Natural killer cell treated with Interleukin-12 subunit alpha and Interleukin-12 subunit beta and Interleukin-15 and Interleukin-18, amount 100 ng/mL, for 72 hours (primary cell): ENCODE results near the gene MYL10. TPM values are rescaled to one million over a fixed set of nuclear protein-coding genes. Genes with fewer than 3 reads are reported as not detected.
"Not testable (repeated sequence)": the region's sequence is repeated elsewhere in the genome, so short reads cannot be mapped to it uniquely, and the experiment has no call there.

Experiments
- ATAC-seq, 2 donors: fragments of 150-1000 bp; cut with Tn5 transposase in 1 of 2; sonication (Bioruptor Pico), chemical (Tn5 transposase) in 1 of 2; 2 replicates each; pipeline ENCODE4 v1.10.0; 2021
- DNase-seq: peaks from one replicate; pipeline ENCODE4 v3.0.0; 2022; ENCODE audit warnings: low spot score
- H3K27ac Mint-ChIP-seq, 2 donors: 1 replicate in 1 of 2; 2 replicates in 1 of 2; pipeline ENCODE4 v1.8.0; 2022; ENCODE audit warnings: mixed read lengths in 2 of 2, mild to moderate bottlenecking in 1 of 2, moderate library complexity in 1 of 2
- H3K27me3 Mint-ChIP-seq, 2 donors: 1 replicate in 1 of 2; 2 replicates in 1 of 2; pipeline ENCODE4 v1.8.0; 2022; ENCODE audit warnings: mixed read lengths in 2 of 2
- H3K36me3 Mint-ChIP-seq: one replicate; pipeline ENCODE4 v1.8.0; 2022; ENCODE audit warnings: mixed read lengths
- H3K4me1 Mint-ChIP-seq, 2 donors: 1 replicate in 1 of 2; 2 replicates in 1 of 2; pipeline ENCODE4 v1.8.0; 2022; ENCODE audit warnings: low read depth in 2 of 2, mixed read lengths in 2 of 2, mild to moderate bottlenecking in 1 of 2
- H3K4me3 Mint-ChIP-seq: one replicate; pipeline ENCODE4 v1.8.0; 2022; ENCODE audit warnings: mixed read lengths
- H3K9me3 Mint-ChIP-seq: 2 replicates; pipeline ENCODE4 v1.8.0; 2022; ENCODE audit warnings: mixed read lengths
- total RNA-seq, 2 donors: library from RNA; stranded (reverse); gene quantifications; one replicate each; pipeline ENCODE4 v1.2.3, GENCODE V29; 2022

The MYL10 gene
- total RNA-seq, 2 donors from 2014 or later = not detected

GRCh38 chr7:101666741-101667140 is 37.6 kb upstream of the MYL10 start:
- no peaks in the 10 kb centered on the region for H3K4me1 Mint-ChIP-seq
- ATAC-seq = no peak
- H3K36me3 Mint-ChIP-seq = no peaks in the 10 kb centered on the region
- no peaks in the 10 kb centered on the region for H3K9me3 Mint-ChIP-seq
- H3K27ac Mint-ChIP-seq = no peak overlapping the region
- H3K27me3 Mint-ChIP-seq = peaks cover 0 to 3% of the 10 kb centered on the region in 2 donors
- no peak for DNase-seq
- H3K4me3 Mint-ChIP-seq = no peak overlapping the region

DNA sequence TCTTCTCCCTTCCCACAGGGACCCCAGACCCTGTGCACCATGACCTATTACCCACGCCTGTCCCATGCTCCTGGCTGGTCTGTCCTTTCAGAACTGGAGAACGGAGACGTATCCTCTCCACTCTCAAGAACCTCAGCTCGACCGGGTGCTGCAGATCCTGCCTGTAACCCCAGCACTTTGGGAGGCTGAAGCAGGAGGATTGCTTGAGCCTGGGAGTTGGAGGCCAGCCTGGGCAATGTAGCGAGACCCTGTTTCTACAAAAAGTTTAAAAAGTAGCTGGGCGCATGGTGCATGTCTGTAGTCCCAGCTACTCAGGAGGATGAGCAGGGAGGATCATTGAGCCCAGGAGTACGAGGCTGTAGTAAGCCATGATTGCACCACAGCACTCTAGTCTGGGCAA is 37.2 kb upstream of the MYL10 start:
- Mint-ChIP-seq H3K4me1 (no peaks in the 10 kb centered on the region), H3K27me3 (peaks cover 0 to 3% of the 10 kb centered on the region in 2 donors), H3K4me3 (no peak overlapping the region), H3K27ac (no peak overlapping the region), H3K36me3 (no peaks in the 10 kb centered on the region), H3K9me3 (no peaks in the 10 kb centered on the region)
- DNase-seq = no peak
- ATAC-seq = no peak

DNA sequence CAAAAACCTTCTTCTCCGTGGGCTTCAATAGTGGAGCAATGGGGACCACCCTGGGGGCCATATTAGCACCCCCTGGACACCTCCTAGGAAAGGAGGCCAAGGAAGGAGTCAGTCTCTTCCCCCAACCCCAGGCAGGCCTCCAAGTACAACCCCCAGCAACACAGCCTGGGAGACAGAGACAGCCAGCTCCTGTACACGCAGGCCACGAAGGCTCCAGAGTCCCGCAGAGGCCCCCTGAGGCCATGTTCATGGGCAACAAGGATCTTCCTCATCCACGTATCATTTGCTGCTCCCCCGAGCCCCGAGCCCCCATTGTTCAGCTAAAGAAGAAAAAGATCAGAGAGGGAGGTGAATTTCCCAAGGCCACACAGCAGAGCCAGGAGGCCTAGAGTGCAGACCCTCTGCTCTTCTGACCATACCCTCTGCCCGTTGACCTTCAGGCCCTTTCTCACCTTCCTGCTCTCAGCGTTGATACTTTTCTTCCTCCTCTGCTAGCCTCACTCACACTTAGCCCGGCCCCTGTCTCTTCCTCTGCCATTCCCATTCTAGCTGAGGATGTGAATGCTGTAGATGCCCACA is 35.9 kb upstream of the MYL10 start:
- Mint-ChIP-seq H3K4me3 (no peak overlapping the region), H3K27ac (no peak overlapping the region), H3K36me3 (no peaks in the 10 kb centered on the region), H3K27me3 (peaks cover 3 to 7% of the 10 kb centered on the region in 2 donors), H3K9me3 (no peaks in the 10 kb centered on the region), H3K4me1 (no peaks in the 10 kb centered on the region)
- DNase-seq (no peak), ATAC-seq (no peak)

DNA sequence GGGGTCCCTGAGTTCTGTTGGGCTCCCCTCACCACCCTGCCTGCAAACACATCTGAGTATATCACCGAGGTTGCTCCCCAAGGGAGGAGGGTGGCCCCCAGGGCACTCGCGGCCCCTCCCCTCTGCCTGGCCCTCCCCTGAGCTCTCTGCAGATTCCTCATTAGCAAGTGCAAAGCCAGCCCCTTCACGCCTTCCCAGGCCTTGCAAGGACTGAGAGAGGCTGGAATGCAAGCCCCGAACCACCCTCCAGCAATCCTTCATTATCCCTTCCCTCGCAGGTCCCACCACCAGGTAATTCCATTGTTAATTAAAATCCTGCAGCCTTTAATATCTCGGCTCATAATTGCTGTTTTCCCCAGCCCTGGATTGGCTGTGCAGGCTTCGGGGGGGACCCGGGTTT is 35.3 kb upstream of the MYL10 start:
- Mint-ChIP-seq H3K27ac (no peak overlapping the region), H3K9me3 (no peaks in the 10 kb centered on the region), H3K27me3 (peaks cover 3 to 7% of the 10 kb centered on the region in 2 donors), H3K4me1 (no peaks in the 10 kb centered on the region), H3K36me3 (no peaks in the 10 kb centered on the region), H3K4me3 (no peak overlapping the region)
- no peak for ATAC-seq
- no peak for DNase-seq

DNA sequence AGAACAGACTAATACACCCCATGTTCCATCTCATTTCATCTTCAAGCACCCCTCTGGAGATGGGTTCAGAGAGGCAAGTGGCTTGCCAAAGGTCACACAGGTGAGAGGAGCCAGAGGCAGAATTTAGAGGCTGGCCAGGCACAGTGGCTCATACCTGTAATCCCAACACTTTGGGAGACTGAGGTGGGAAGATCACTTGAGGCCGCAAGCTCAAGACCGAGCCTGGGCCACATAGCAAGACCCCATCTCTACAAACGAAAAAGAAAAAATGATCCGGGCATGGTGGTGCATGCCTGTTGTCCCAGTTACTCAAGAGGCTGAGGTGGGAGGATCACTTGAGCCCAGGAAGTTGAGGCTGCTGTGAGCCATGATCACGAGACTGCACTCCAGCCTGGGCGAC is 34.7 kb upstream of the MYL10 start:
- Mint-ChIP-seq H3K36me3 (no peaks in the 10 kb centered on the region), H3K27ac (no peak overlapping the region), H3K4me3 (no peak overlapping the region), H3K4me1 (no peaks in the 10 kb centered on the region), H3K27me3 (peaks cover 5 to 12% of the 10 kb centered on the region in 2 donors), H3K9me3 (no peaks in the 10 kb centered on the region)
- DNase-seq = no peak
- ATAC-seq = no peak

DNA sequence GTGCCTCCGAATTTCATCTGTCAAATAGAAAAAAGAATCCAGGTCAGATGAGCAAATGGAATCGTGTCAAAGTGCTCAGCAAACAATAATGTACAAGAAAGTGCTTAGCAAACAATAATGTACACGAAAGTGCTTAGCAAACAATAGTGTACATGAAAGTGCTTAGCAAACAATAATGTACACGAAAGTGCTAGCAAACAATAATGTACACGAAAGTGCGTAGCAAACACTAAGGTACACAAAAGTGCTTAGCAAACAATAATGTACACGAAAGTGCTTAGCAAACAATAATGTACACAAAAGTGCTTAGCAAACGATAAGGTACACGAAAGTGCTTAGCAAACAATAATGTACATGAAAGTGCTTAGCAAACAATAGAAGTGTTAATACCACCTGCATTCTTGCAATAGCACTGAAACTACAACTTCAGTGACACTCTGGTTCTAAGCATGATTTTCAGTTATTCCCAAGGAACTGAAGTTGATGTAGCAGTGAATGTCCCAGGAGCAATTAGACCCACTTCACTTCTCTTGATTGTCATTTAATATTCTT is 33.4 kb upstream of the MYL10 start:
- H3K27ac Mint-ChIP-seq = no peak overlapping the region
- H3K9me3 Mint-ChIP-seq = no peaks in the 10 kb centered on the region
- no peak overlapping the region for H3K4me3 Mint-ChIP-seq
- no peak for DNase-seq
- no peaks in the 10 kb centered on the region for H3K36me3 Mint-ChIP-seq
- ATAC-seq = no peak
- H3K4me1 Mint-ChIP-seq = no peaks in the 10 kb centered on the region
- H3K27me3 Mint-ChIP-seq = peaks cover 5 to 20% of the 10 kb centered on the region in 2 donors

DNA sequence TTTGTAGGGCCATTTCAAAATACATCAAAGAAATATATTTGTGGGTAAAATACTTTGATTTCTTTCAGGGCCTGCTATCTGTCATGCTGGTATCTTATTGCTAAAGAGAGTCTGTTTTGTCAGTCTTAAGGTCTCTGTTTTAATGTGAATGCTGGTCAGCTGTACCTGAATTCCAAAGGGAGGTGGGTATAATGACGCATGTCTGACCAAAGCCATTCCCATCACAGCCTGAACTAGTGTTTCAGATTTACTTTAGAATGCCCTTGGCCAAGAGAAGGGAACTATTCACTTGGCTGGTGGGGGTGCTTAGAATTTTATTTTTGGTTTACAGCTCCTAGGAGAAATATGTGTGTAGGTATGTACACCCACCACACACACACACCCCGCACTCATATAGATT is 30.6 kb upstream of the MYL10 start:
- no peaks in the 10 kb centered on the region for H3K9me3 Mint-ChIP-seq
- no peak overlapping the region for H3K4me3 Mint-ChIP-seq
- DNase-seq = no peak
- H3K36me3 Mint-ChIP-seq = no peaks in the 10 kb centered on the region
- no peaks in the 10 kb centered on the region for H3K4me1 Mint-ChIP-seq
- no peak overlapping the region for H3K27ac Mint-ChIP-seq
- no peak for ATAC-seq
- H3K27me3 Mint-ChIP-seq = peaks cover 12 to 32% of the 10 kb centered on the region in 2 donors

DNA sequence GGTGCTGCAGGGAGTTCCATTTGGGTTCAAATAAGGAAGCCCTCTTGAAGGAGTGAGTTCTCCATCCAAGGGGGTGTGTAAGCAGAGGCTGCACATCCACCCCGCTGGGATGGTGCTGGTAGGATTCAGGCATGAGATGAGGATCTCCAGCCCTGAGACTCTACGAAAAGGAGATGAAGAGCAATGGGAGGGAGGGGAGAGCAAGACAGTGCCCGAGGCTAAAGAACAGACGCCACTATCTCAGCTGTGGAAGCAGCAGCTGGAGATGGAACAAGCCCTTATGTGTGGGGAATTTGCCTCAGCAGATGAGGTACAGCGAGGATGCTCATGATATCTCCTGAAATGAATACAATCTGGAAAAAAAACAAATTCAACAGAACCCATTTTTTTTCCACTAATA is 28.1 kb upstream of the MYL10 start:
- Mint-ChIP-seq H3K27ac (no peak overlapping the region), H3K4me3 (no peak overlapping the region), H3K27me3 (peaks cover 18 to 40% of the 10 kb centered on the region in 2 donors), H3K36me3 (no peaks in the 10 kb centered on the region), H3K4me1 (no peaks in the 10 kb centered on the region), H3K9me3 (no peaks in the 10 kb centered on the region)
- DNase-seq (no peak), ATAC-seq (no peak)

DNA sequence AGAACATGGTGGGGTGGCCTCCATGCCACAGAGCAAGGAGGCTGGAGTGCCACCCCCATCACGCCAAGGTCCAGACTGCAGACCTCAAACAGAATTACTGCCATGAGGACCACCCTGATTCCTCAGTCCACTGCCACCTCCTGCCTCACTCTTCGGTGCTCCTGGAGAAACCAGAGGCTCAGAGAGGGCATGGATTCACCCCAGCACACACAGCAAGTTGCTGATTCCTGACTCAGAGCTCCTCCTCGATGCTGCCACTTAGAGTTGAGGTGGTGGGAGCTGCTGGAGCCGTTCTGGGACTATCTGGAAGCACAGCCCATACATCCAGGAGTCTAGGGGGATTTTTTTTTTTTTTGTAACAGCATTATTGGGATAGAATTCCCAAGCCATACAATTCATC is 22.0 kb upstream of the MYL10 start:
- Mint-ChIP-seq H3K27me3 (peaks cover 9 to 13% of the 10 kb centered on the region in 2 donors), H3K4me3 (no peak overlapping the region), H3K36me3 (no peaks in the 10 kb centered on the region), H3K27ac (no peak overlapping the region), H3K9me3 (no peaks in the 10 kb centered on the region), H3K4me1 (no peaks in the 10 kb centered on the region)
- ATAC-seq = no peak
- DNase-seq = no peak

DNA sequence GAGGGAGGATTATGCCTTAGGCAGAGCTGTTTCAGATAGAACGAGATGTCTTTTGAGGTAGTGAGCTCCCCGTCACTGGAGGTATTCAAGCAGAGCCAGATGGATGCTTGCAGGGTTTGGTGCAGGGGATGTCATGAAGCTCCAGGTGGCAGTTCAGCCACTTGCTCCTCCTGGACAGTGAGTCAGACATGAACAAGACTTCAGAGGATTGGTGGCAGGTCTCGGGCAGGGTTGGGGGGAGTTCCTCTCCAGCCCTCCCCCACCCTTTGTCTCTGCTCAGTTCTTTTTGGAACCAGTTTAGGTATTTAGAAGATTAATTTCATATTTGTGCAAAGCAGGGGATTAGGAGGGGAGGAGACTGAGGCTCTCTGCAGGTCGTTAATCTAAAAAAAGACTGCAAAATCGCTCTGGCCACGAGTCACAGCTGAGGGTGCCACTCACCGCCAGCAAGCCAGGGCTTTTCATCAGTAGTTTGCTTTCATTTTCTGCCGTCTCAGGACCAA is 21.5 kb upstream of the MYL10 start:
- ATAC-seq = no peak
- Mint-ChIP-seq H3K9me3 (no peaks in the 10 kb centered on the region), H3K4me1 (no peaks in the 10 kb centered on the region), H3K27ac (no peak overlapping the region), H3K27me3 (peaks cover 9 to 13% of the 10 kb centered on the region in 2 donors), H3K4me3 (no peak overlapping the region), H3K36me3 (no peaks in the 10 kb centered on the region)
- no peak for DNase-seq

DNA sequence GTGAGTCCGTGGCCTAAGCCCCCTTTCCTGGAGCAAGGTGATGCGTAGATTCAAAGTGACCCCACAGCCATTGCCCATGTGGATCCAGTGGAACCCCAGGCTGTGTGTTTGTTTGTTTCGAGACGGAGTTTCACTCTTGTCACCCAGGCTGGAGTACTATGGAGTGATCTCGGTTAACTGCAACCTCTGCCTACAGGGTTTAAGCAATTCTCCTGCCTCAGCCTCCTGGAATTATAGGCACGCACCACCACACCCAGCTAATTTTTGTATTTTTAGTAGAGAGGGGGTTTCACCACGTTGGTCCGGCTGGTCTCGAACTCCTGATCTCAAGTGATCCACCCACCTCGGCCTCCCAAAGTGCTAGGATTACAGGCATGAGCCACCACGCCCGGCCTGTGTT is 18.8 kb upstream of the MYL10 start:
- not testable (repeated sequence) for H3K27ac Mint-ChIP-seq, H3K36me3 Mint-ChIP-seq, ATAC-seq, H3K4me3 Mint-ChIP-seq, H3K4me1 Mint-ChIP-seq, DNase-seq, H3K9me3 Mint-ChIP-seq
- peaks cover 6 to 12% of the 10 kb centered on the region in 2 donors for H3K27me3 Mint-ChIP-seq

- H3K36me3 Mint-ChIP-seq = no peaks in the 10 kb centered on the region
- no peaks in the 10 kb centered on the region for H3K4me1 Mint-ChIP-seq
- H3K27ac Mint-ChIP-seq = no peak overlapping the region
- H3K4me3 Mint-ChIP-seq = no peak overlapping the region
- no peak for ATAC-seq
- H3K27me3 Mint-ChIP-seq = no peaks in the 10 kb centered on the region
- H3K9me3 Mint-ChIP-seq = no peaks in the 10 kb centered on the region
- no peak for DNase-seq
These were observed 16.9 kb upstream of the MYL10 start for GRCh38 chr7:101645951-101646350.

DNA sequence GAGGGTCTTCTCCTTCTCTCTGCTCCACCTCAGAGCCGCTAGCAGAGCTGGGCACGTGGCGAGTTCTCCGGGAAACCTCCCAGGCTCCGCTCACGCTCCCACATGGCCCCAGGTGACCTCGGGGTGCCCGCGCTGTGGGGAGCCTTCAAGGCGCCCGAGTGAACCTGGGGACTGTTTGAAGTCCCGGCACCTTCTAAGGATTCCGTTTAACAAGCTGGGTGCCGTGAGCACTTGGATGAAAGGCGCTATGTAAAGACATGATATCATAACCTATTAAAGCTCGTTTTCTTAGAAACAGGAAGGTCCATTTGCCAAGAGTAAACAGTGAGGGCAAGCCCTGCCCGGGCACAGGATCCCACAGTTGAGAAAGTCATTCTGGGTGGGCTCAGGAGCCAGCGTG is 15.8 kb upstream of the MYL10 start:
- Mint-ChIP-seq H3K4me3 (no peak overlapping the region), H3K36me3 (no peaks in the 10 kb centered on the region), H3K27ac (no peak overlapping the region), H3K27me3 (no peaks in the 10 kb centered on the region), H3K9me3 (no peaks in the 10 kb centered on the region), H3K4me1 (no peaks in the 10 kb centered on the region)
- DNase-seq = no peak
- ATAC-seq = no peak

GRCh38 chr7:101639127-101639526 is 10.0 kb upstream of the MYL10 start:
- DNase-seq, H3K36me3 Mint-ChIP-seq, H3K4me3 Mint-ChIP-seq, H3K4me1 Mint-ChIP-seq, H3K27me3 Mint-ChIP-seq, H3K9me3 Mint-ChIP-seq, H3K27ac Mint-ChIP-seq, ATAC-seq: not testable (repeated sequence)
